Activated T-cell treated with anti-CD3 and anti-CD28 coated beads, Interleukin-2, amount 50 U/mL, for 1 hour (primary cell): ENCODE data around the gene RPH3AL.
"Not testable (repeated sequence)": the region's sequence is repeated elsewhere in the genome, so short reads cannot be mapped to it uniquely, and the experiment has no call there.

Experiments used
- DNase-seq: peaks from one replicate; pipeline ENCODE4 v3.0.0-alpha.2; 2020

RPH3AL gene

DNA sequence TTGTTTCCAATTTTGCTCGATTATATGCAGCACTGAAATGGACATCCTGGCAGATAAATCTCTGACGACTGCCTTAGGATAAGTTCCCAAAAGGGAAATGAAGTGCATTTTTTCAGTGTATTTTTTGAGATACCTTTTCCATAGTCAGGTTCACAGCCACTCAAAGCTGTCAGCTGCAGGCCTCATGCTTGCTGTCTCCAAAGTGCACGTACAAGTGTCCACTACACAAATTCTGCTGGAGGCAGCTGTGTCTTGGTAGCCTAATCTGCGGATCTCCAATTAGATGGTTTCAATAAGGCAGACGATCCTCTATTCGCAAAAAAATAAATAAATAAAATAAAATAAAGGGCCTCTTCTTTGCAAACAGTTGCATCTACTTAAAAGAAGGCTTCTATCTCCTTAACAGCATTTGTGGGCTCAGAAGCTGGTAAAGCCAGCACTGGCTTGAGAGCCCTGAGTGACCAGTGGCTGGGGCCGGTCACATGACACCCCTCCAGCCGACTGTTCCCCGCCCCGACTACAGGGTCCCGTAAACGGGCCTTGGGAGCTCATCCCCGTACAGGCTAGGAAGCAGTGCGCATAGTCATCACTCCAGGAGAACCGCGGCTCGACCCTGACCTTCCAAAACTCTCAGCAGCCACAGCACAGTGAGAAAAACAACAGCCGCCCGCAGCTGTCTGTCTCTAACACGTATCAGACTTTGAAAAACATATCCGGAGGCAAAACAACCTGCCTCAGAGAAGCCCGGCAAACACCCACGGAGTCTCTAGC lies 18.8 kb downstream of the RPH3AL start:
- DNase-seq: no peak

GRCh38 chr17:332558-333322 lies 19.9 kb downstream of the RPH3AL start:
- DNase-seq: no peak

GRCh38 chr17:332023-332422 lies 20.6 kb downstream of the RPH3AL start:
- no peak for DNase-seq

DNA sequence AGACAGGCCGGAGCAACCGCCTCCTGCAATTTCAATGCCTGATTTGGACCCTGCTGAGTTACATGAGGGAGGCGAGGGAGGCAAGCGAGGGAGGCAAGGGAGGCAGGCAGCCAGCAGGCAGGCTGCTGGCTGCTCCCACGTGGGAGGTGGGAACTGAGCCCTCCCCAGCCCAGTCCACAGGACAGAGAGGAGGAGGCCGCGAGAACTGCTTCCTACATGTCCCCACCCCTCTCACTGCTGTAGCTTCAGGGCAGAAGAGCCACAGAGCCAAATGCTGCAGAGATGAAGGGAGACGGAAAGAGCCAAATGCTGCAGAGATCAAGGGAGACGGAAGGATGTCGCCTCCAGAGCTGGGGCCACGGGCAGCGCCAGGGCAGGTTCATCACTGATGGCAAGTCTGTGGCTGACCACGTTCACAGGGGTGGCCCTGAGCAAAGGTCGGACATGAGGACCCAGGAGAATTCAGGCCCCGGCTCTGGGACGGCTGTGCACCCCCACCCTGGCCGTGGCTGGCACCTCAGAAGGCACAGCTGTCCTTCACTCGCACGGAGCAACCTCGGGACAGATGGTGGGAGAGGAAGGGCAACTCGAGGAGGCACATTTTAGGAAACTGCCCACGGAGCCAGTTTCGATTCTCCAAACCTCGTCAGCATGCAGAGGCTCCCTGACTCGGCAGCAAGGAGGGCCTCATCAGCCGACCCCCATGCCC lies 21.5 kb downstream of the RPH3AL start:
- no peak for DNase-seq

DNA sequence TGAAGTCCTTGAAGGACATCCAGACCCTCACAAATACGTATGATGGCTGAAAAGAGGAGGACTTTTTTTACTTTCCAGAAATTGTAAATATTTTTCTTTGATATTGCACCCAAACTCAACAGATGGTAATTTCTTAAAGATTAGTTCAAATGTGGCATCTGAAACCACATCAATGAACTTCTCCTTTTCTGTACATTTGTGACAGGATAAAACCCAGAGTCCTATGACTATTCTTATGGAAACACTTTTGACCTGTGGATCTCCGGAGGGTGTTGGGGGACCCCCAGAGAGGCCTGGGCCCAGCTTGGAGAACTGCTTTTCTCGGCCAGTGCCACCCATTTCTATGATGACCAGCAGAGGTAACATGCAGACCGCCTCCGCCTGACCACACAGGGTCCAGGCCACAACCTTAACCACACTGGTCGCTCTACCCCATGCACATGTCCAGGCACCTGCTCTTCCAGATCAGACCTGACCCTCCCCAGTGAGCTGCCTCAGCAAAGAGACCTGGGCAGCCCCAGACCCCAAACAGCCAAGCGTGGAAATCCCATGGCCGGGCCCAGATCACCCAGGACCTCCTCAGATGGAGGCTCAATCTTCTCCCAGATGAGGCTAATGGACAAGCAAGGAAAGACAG lies 22.7 kb downstream of the RPH3AL start:
- DNase-seq: no peak

- no peak for DNase-seq
These were observed 24.6 kb downstream of the RPH3AL start for GRCh38 chr17:327971-328370.

DNA sequence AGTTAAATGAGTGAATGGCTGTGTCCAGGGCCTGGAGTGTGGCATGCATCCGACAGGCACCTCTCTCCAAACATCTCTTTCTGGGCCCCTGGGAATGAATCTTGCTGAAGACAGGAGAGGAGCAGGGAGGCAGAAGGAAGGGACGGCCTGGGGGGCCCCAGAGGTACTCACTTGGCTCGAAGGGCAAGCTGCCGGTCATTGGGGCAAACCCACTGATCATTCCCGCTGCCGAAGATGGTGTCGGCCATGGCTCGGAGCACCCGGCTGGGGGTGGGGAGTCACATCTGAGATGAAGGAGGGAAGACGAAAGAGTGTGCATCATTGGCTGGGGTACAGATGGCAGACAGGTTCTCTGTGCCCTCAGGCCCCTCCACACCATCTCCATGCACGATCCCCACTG lies 25.3 kb downstream of the RPH3AL start:
- no peak for DNase-seq

DNA sequence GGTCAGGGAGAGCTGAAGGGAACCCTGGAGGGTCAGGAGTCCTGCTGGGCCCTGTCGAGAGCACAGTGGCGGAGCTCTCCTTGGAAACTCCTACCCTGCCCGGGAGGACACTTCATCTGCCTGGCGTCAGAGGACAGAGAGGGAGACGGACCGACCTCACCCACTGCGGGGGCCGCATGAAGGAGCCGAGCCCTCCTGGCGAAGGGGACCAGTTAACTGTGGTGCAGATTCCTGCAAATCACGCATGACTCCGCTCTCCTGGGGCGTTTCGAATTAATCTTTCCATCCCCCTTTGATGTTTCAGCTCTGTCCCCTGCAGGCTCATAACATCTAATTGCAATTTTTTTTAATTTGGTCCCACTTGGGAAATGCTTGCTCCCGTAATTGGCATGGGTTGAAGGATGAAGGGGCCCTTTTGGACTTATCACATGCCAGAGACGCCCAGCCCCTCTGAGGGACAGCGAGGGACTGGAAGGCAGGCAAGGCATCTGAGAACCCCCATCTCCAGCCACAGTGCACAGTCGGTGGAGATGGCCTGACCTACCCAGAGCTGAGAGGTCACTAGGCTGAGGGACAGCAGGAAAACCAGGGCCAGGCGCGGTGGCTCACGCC lies 26.5 kb downstream of the RPH3AL start:
- DNase-seq: no peak

DNA sequence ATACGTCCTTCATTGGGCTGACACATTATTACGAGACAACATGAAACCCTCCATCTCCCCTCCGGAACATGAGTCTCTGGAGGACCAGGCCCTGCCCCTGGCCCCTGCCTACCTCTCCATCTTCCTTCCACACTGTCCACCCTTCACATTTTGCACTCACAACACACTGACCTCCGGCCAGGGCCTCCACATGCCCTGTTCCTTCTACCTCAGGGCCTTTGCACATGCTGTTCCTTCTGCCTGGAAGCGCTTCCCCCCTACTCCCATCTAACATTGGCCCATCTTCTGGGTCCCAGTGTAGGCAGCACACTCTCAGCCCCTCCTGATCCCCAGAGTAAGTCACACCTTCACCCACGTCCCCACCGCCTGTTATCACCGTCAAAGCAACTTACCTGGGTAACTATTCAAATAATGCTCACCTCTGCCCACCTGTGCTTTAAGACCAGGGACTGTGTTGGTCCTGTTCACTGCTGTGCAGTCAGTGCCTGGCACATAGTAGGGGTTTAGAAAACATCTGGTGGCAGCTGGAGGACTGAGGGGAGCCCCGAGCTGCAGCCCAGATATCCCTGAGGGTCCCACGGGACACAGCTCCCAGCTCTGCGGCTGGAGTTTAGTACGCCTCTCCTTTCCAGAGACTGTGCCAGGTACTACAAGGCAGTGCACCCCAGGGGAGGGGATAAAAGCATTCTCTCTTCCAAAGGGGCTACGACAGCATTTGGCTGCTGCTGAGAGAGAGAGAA lies 27.2 kb downstream of the RPH3AL start:
- no peak for DNase-seq

DNA sequence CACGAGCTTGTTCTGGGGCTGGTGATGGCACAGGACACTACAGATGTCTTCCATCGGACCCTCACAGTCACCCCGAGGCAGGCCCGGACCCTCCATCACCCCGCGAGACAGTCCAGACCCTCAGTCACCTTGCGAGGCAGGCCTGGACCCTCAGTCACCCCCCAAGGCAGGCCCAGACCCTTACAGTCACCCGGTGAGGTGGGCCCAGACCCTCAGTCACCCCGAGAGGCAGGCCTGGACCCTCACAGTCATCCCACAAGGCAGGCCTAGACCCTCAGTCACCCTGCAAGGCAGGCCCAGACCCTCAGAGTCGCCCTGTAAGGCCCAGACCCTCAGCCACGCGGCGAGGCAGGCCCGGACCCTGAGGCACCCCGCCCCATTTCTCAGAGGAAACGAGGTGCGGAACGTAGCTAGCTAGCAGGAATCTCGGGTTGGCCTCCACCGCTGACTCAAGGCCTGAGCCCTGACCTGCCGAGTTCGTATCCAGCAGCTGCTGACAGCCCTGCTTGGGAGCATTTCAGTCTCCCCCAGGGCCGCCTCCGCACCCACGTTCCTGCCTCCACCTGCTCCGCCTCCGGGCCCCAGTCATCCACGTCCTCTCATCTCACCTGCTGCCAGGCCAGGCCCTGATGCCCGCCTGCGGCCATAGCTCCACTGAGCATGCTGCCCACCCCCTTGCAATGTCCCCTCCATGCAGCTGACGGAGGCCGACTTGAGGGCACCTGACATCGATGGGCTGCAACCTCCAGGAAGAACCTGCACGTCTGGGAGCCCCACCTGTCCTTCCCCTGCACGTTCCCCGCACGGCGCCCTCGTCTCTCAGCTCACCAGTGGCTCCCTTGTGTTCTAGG lies 28.7 kb downstream of the RPH3AL start:
- no peak for DNase-seq

GRCh38 chr17:323181-323580 lies 29.4 kb downstream of the RPH3AL start:
- no peak for DNase-seq

DNA sequence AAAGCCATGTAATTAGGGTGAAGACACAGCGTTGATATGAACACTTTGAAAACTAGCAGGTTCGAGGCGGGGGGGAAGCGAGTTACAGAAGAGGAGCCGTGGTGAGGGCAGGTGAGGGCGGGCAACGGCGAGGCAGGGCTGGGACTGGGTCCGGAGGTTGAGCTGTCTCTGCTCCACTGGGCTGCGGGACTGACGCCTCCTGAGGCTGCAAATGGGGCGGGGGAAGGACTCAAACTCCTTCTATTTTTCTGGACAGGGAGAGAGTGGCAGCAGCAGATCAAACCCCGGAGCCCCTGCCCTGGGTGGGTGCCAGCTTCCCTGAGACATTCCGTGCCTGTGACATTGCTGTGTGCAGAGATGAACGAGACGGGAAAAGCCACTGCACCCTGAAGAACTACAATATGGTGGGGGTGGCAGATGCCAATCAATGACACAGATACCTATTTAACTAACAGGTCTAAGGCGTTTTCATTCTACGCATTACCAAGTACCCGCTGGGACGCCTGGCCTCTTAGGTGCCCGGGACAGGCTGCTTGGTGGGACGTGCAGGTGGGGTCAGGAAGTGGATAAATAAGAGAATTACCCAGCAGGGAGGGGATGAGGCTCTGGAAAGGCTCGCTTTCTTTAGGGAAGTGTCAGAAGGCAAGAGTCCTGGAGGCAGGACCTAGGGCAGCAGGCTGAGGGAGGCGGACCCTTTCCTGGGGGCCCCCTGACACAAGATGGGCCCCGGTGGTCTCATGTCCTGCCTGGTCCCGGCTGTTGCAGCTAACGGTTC lies 30.4 kb downstream of the RPH3AL start:
- DNase-seq: no peak

DNA sequence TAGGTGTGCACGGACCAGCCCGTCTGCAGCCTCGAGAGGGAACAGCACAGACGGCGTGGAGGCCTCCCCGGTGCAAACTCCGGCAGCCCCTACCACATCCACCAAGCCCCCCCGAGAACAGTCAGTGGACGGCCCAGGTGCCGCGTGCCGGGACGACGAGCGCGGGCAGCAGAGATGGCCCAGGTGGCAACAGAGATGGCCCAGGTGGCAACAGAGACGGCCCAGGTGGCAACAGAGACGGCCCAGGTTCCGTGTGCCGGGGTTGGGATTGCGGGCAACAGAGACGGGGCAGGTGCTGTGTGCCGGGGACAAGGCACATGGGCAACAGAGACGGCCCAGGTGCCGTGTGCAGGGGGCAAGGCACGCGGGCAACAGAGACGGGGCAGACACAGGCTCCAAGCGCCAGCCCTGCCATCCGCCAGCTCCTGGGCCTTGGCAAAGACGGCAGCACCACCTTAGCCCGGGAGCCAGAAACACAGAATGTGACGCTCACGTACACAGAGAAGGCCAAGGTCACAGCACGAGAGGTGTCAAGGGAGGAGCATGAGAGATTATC lies 31.1 kb downstream of the RPH3AL start:
- no peak for DNase-seq

- DNase-seq: no peak
These were observed 31.7 kb downstream of the RPH3AL start for GRCh38 chr17:320809-321385.

- no peak for DNase-seq
These were observed 32.5 kb downstream of the RPH3AL start for GRCh38 chr17:320139-320538.

- no peak for DNase-seq
These were observed 33.3 kb downstream of the RPH3AL start for GRCh38 chr17:319266-319665.

DNA sequence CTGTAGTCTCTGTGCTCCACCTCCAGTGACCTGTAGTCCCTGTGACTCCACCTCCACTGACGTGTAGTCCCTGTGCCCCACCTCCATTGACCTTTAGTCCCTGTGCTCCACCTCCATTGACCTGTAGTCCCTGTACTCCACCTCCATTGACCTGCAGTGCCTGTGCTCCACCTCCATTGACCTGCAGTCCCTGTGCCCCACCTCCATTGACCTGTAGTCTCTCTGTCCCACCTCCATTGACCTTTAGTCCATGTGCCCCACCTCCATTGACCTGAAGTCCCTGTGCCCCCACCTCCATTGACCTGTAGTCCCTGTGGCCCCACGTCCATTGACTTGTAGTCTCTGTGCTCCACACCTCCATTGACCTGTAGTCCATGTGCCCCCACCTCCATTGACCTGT lies 35.5 kb downstream of the RPH3AL start:
- not testable (repeated sequence) for DNase-seq

DNA sequence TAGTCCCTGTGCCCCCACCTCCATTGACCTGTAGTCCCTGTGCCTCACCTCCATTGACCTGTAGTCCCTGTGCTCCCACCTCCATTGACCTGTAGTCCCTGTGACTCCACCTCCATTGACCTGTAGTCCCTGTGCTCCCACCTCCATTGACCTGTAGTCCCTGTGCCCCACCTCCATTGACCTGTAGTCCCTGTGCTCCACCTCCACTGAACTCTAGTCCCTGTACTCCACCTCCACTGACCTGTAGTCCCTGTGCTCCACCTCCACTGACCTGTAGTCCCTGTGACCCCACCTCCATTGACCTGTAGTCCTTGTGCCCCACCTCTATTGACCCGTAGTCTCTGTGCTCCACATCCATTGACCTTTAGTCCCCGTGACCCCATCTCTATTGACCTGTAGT lies 37.2 kb downstream of the RPH3AL start:
- DNase-seq: not testable (repeated sequence)

DNA sequence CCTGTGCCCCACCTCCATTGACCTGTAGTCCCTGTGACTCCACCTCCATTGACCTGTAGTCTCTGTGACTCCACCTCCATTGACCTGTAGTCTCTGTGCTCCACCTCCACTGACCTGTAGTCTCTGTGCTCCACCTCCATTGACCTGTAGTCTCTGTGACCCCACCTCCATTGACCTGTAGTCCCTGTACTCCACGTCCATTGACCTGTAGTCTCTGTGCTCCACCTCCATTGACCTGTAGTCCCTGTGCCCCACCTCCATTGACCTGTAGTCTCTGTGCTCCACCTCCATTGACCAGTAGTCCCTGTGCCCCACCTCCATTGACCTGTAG lies 38.0 kb downstream of the RPH3AL start:
- not testable (repeated sequence) for DNase-seq
